Measurements from ENCODE around the gene CHST5. TPM values are rescaled to one million over a fixed set of nuclear protein-coding genes. Genes with fewer than 3 reads are reported as not detected.

Gene CHST5
- total and polyA plus RNA-seq, 2 of the 13 experiments (the other 11 are each of a cell fraction or from before 2014, with no cell fraction given): 0.05 TPM; not detected in 1

DNA sequence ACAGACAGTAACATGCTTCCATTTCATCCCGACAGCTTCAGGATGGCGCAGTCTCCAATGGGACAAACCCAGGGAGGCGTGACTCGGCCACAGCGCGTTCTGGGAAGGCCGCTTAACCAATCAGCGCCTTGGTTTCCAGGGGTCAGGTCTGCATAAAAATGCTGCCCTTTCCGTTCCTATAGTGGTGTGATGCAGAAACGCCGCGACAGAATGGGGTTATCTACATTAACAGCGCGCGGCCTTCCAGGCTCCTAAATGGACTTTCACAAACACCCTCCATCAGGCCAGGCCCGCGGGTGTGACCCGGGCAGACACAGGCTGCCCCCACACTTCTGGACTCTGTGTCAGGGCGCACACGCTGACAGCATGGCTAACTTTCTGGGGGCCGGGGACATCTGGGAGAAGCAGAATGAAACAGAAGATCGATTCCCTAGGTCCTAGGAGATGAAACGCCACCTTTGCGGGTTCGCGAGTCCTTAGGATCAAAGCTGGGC lies 19.4 kb upstream of the CHST5 start (continued):
- TF ChIP-seq PBX3 (CRISPR knock-in tag; IDR thresholded peaks at IDR 0.05; ENCODE audit: borderline replicate concordance) (no peak), ZNF564 (CRISPR knock-in tag; IDR thresholded peaks at IDR 0.05) (no peak), ZNF768 (CRISPR knock-in tag; IDR thresholded peaks at IDR 0.05) (no peak), ATM (IDR thresholded peaks at IDR 0.05; ENCODE audit: borderline replicate concordance) (no peak), TRIM24 (CRISPR knock-in tag; IDR thresholded peaks at IDR 0.05) (no peak), ZNF629 (CRISPR knock-in tag; conservative IDR thresholded peaks at IDR 0.05) (no peak), CEBPZ (IDR thresholded peaks at IDR 0.05; ENCODE audit: low read length) (no peak), ZNF205 (CRISPR knock-in tag; IDR thresholded peaks at IDR 0.05) (no peak), ZZZ3 (CRISPR knock-in tag; IDR thresholded peaks at IDR 0.05; ENCODE audit: borderline replicate concordance) (no peak), ZC3H13 (CRISPR knock-in tag; IDR thresholded peaks at IDR 0.05) (no peak), ARID2 (CRISPR knock-in tag; IDR thresholded peaks at IDR 0.05; ENCODE audit: borderline replicate concordance) (no peak), IKZF1 (IDR thresholded peaks at IDR 0.05) (no peak), KMT2B (CRISPR knock-in tag; IDR thresholded peaks at IDR 0.05) (peak; percentile 70)
- TF ChIP-seq, protein P1, sequence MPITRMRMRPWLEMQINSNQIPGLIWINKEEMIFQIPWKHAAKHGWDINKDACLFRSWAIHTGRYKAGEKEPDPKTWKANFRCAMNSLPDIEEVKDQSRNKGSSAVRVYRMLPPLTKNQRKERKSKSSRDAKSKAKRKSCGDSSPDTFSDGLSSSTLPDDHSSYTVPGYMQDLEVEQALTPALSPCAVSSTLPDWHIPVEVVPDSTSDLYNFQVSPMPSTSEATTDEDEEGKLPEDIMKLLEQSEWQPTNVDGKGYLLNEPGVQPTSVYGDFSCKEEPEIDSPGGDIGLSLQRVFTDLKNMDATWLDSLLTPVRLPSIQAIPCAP (CRISPR knock-in tag; IDR thresholded peaks at IDR 0.05; ENCODE audit: low read depth): no peak
- TF ChIP-seq, protein P2, sequence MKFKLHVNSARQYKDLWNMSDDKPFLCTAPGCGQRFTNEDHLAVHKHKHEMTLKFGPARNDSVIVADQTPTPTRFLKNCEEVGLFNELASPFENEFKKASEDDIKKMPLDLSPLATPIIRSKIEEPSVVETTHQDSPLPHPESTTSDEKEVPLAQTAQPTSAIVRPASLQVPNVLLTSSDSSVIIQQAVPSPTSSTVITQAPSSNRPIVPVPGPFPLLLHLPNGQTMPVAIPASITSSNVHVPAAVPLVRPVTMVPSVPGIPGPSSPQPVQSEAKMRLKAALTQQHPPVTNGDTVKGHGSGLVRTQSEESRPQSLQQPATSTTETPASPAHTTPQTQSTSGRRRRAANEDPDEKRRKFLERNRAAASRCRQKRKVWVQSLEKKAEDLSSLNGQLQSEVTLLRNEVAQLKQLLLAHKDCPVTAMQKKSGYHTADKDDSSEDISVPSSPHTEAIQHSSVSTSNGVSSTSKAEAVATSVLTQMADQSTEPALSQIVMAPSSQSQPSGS (CRISPR knock-in tag; IDR thresholded peaks at IDR 0.05): no peak
- TF ChIP-seq, protein P3, sequence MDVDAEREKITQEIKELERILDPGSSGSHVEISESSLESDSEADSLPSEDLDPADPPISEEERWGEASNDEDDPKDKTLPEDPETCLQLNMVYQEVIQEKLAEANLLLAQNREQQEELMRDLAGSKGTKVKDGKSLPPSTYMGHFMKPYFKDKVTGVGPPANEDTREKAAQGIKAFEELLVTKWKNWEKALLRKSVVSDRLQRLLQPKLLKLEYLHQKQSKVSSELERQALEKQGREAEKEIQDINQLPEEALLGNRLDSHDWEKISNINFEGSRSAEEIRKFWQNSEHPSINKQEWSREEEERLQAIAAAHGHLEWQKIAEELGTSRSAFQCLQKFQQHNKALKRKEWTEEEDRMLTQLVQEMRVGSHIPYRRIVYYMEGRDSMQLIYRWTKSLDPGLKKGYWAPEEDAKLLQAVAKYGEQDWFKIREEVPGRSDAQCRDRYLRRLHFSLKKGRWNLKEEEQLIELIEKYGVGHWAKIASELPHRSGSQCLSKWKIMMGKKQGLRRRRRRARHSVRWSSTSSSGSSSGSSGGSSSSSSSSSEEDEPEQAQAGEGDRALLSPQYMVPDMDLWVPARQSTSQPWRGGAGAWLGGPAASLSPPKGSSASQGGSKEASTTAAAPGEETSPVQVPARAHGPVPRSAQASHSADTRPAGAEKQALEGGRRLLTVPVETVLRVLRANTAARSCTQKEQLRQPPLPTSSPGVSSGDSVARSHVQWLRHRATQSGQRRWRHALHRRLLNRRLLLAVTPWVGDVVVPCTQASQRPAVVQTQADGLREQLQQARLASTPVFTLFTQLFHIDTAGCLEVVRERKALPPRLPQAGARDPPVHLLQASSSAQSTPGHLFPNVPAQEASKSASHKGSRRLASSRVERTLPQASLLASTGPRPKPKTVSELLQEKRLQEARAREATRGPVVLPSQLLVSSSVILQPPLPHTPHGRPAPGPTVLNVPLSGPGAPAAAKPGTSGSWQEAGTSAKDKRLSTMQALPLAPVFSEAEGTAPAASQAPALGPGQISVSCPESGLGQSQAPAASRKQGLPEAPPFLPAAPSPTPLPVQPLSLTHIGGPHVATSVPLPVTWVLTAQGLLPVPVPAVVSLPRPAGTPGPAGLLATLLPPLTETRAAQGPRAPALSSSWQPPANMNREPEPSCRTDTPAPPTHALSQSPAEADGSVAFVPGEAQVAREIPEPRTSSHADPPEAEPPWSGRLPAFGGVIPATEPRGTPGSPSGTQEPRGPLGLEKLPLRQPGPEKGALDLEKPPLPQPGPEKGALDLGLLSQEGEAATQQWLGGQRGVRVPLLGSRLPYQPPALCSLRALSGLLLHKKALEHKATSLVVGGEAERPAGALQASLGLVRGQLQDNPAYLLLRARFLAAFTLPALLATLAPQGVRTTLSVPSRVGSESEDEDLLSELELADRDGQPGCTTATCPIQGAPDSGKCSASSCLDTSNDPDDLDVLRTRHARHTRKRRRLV (CRISPR knock-in tag; IDR thresholded peaks at IDR 0.05): no peak

All from HepG2 (cell line).